HG02678 (cell line): Measurements from ENCODE around the gene CYB5B.

Source experiments
- ATAC-seq: cut with Tn5 transposase; IDR thresholded peaks from one replicate; pipeline ENCODE4 v1.9.1; 2021; ENCODE audit warnings: mild to moderate bottlenecking, moderate library complexity; ENCODE audit not compliant: unreplicated experiment

The CYB5B gene

GRCh38 chr16:69424053-69424934 lies at the start of gene CYB5B:
TSS of gene CYB5B (plus strand) at chr16:69424619. CDS start at chr16:69424684, 65 bp downstream.
- ATAC-seq = peak; percentile 98

GRCh38 chr16:69376393-69377059 lies 47.9 kb upstream of the CYB5B start:
- ATAC-seq = no peak

GRCh38 chr16:69378036-69378435 lies 46.4 kb upstream of the CYB5B start:
- ATAC-seq = no peak

- no peak for ATAC-seq
Measured at GRCh38 chr16:69378760-69379159, 45.7 kb upstream of the CYB5B start.

GRCh38 chr16:69381231-69381630 lies 43.2 kb upstream of the CYB5B start:
- no peak for ATAC-seq

- no peak for ATAC-seq
Measured at GRCh38 chr16:69382421-69382820, 42.0 kb upstream of the CYB5B start.

- no peak for ATAC-seq
Measured at GRCh38 chr16:69384974-69385373, 39.4 kb upstream of the CYB5B start.

GRCh38 chr16:69386596-69386995 lies 37.8 kb upstream of the CYB5B start:
- ATAC-seq = no peak

GRCh38 chr16:69393898-69394849 lies 30.2 kb upstream of the CYB5B start:
- ATAC-seq = no peak

- no peak for ATAC-seq
Measured at GRCh38 chr16:69395859-69396186, 28.6 kb upstream of the CYB5B start.

GRCh38 chr16:69396187-69397061 lies 28.0 kb upstream of the CYB5B start:
- no peak for ATAC-seq

GRCh38 chr16:69397821-69398521 lies 26.4 kb upstream of the CYB5B start:
- no peak for ATAC-seq

- ATAC-seq = no peak
Measured at GRCh38 chr16:69399361-69399760, 25.1 kb upstream of the CYB5B start.

GRCh38 chr16:69402439-69402838 lies 22.0 kb upstream of the CYB5B start:
- ATAC-seq = no peak

- ATAC-seq = no peak
Measured at GRCh38 chr16:69404275-69404805, 20.1 kb upstream of the CYB5B start.

GRCh38 chr16:69405326-69405725 lies 19.1 kb upstream of the CYB5B start:
- no peak for ATAC-seq

GRCh38 chr16:69405757-69406156 lies 18.7 kb upstream of the CYB5B start:
- ATAC-seq = no peak

GRCh38 chr16:69406780-69407331 lies 17.6 kb upstream of the CYB5B start:
- no peak for ATAC-seq

- ATAC-seq = no peak
Measured at GRCh38 chr16:69407702-69408323, 16.6 kb upstream of the CYB5B start.
